ENCODE data around the gene ILF2. TPM values are rescaled to one million over a fixed set of nuclear protein-coding genes. Genes with fewer than 3 reads are reported as not detected.

The ILF2 gene
- total RNA-seq, 1 experiment from 2014 or later = 420 TPM

DNA sequence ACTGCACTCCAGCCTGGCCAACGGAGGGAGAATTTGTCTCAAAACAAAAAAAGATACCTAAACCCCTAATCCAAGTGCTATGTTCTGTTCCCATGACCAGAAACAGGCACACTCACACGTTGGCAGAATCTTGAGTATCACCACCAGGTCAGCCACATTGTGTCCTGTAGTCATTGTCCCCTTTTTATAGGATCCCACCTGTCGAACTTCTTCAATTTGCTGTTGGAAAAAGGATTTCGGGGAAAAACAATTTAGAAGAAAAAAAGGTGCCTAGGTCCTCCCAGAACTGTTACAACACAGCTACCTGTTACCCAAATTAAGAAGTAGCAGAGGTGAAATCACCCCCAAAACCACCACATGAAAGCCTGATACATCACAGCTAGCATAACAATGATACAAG lies 3.4 kb downstream of the ILF2 start:
- TF ChIP-seq EZH2 (IDR thresholded peaks at IDR 0.05; ENCODE audit: borderline replicate concordance, low read depth, low read length, poor library complexity, severe bottlenecking) (no peak), CTCF (conservative IDR thresholded peaks at IDR 0.05; ENCODE audit: low read depth, low read length) (no peak)
- Histone ChIP-seq H3K9me3 (ENCODE audit: low read depth, low read length, poor library complexity, severe bottlenecking) (no peaks in the 10 kb centered on the region), H3K27ac (ENCODE audit: low read depth, low read length, poor library complexity, severe bottlenecking) (no peak overlapping the region), H3K4me3 (ENCODE audit: low read depth, low read length, poor library complexity, severe bottlenecking) (no peak overlapping the region), H3K4me1 (ENCODE audit: insufficient read depth, low read length, poor library complexity, severe bottlenecking) (peaks cover 8% of the 10 kb centered on the region), H3K27me3 (replicated peaks; ENCODE audit: insufficient read depth, low read depth, low read length, poor library complexity) (no peaks in the 10 kb centered on the region), H3K36me3 (ENCODE audit: insufficient read depth, low read length, poor library complexity, severe bottlenecking) (peaks cover 75% of the 10 kb centered on the region)
- BruUV-seq (replicated peaks) = no TSS peak
- intact Hi-C loops (cut with micrococcal nuclease; ENCODE audit: unreplicated experiment) = no loop called here
- DNase-seq (ENCODE audit: low spot score) = no peak
- ChIA-PET CTCF (no interaction called here), POLR2A (ENCODE audit: low non-redundant PET) (interaction anchor here (0.7 kb wide), 1 partner anchor 163 kb away, joined by 3 read pairs; no protein-coding TSS in a partner anchor)

GRCh38 chr1:153663211-153663610 lies 7.6 kb downstream of the ILF2 start:
- POLR2A ChIA-PET (ENCODE audit: low non-redundant PET) = no interaction called here
- H3K4me3 ChIP-seq (ENCODE audit: low read depth, low read length, poor library complexity, severe bottlenecking) = no peak overlapping the region
- no peak for TF ChIP-seq CTCF (conservative IDR thresholded peaks at IDR 0.05; ENCODE audit: low read depth, low read length)
- no peak for DNase-seq (ENCODE audit: low spot score)
- no TSS peak for BruUV-seq (replicated peaks)
- H3K36me3 ChIP-seq (ENCODE audit: insufficient read depth, low read length, poor library complexity, severe bottlenecking) = peaks cover 75% of the 10 kb centered on the region
- CTCF ChIA-PET = no interaction called here
- peaks cover 10% of the 10 kb centered on the region for H3K4me1 ChIP-seq (ENCODE audit: insufficient read depth, low read length, poor library complexity, severe bottlenecking)
- H3K27me3 ChIP-seq (replicated peaks; ENCODE audit: insufficient read depth, low read depth, low read length, poor library complexity) = no peaks in the 10 kb centered on the region
- no peaks in the 10 kb centered on the region for H3K9me3 ChIP-seq (ENCODE audit: low read depth, low read length, poor library complexity, severe bottlenecking)
- H3K27ac ChIP-seq (ENCODE audit: low read depth, low read length, poor library complexity, severe bottlenecking) = no peak overlapping the region
- intact Hi-C loops (cut with micrococcal nuclease; ENCODE audit: unreplicated experiment) = no loop called here

DNA sequence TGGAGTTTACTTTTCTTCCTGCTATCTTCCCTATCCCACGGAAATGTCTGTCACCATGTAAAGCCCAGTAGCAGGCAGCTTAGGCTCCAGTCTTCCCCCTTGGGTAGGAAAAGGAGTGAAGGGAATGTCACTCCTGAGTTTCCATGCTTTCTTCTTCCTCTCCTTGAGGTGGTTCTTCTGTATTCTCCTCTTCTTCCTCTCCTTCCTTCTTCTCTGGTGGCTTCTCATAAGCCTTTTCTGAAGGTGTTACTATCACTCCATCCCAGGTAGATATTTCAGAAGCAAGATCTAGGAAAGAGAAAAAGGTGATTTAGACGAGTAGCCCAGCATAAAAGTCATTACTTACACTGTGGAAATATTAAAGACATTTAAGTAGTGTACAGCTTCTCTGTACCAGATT lies 8.5 kb downstream of the ILF2 start:
- TF ChIP-seq CTCF (conservative IDR thresholded peaks at IDR 0.05; ENCODE audit: low read depth, low read length) (no peak), EZH2 (IDR thresholded peaks at IDR 0.05; ENCODE audit: borderline replicate concordance, low read depth, low read length, poor library complexity, severe bottlenecking) (no peak)
- Histone ChIP-seq H3K27me3 (replicated peaks; ENCODE audit: insufficient read depth, low read depth, low read length, poor library complexity) (no peaks in the 10 kb centered on the region), H3K36me3 (ENCODE audit: insufficient read depth, low read length, poor library complexity, severe bottlenecking) (peaks cover 65% of the 10 kb centered on the region), H3K27ac (ENCODE audit: low read depth, low read length, poor library complexity, severe bottlenecking) (peak overlapping the region; percentile 65), H3K9me3 (ENCODE audit: low read depth, low read length, poor library complexity, severe bottlenecking) (no peaks in the 10 kb centered on the region), H3K4me1 (ENCODE audit: insufficient read depth, low read length, poor library complexity, severe bottlenecking) (peaks cover 13% of the 10 kb centered on the region), H3K4me3 (ENCODE audit: low read depth, low read length, poor library complexity, severe bottlenecking) (no peak overlapping the region)
- intact Hi-C loops (cut with micrococcal nuclease; ENCODE audit: unreplicated experiment) = no loop called here
- CTCF ChIA-PET = no interaction called here
- DNase-seq (ENCODE audit: low spot score) = no peak
- BruUV-seq (replicated peaks) = TSS peak; percentile 73
- POLR2A ChIA-PET (ENCODE audit: low non-redundant PET) = no interaction called here

Measured in A673 (cell line).